ENCODE results near the gene RAB44. TPM values are rescaled to one million over a fixed set of nuclear protein-coding genes. Genes with fewer than 3 reads are reported as not detected.
A peak's percentile ranks its signal among the peaks of the same experiment; 100 is the strongest.

The RAB44 gene
- total and polyA plus RNA-seq, 2 donors (not counting 1 experiment from before 2014, with no cell fraction given): 0.15 to 0.16 TPM

DNA sequence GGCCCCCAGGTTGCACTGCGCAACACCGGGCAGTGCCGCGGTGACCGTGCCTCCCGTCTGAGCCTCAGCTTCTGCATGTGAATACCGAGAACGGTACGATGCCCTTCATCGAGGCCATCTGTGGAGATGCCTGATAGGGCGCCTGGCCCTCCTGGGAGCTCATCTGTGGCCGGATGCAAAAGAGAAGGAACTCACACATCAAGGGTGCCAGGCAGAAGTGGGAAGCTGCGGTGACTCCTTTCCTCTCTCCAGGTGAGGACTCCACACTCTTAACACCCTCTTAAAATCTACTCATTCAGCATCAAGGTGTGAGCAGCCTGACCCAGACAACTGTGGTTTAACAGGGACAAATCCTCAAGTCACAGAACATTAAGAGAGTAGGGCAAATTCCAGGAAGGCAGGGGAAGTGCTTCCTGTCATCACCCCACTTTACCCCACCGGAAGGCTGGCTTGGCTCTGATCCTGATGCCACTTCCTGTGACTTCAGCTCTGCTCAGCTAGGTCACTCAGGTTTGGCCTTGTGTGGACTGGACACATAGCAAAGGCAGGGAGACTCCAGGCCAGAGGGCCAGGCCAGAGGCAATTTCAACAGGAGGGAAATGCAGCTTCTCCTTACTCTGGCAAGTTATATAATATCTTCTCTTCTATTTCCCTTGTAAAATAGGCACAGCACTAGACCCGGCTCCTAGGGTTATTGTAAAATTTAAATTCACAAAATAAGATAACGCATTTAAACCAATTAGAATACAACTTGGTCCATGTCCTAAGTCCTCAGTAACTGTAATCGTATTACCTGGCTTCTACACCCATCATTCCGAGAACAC, 72.3 kb downstream of the RAB44 start:
- H3K9me3 Mint-ChIP-seq (ENCODE audit: insufficient read depth): no peaks in the 10 kb centered on the region
- Histone ChIP-seq H3K79me2 (ENCODE audit: control insufficient read depth, insufficient read depth, low read length) (no peaks in the 10 kb centered on the region), H4K20me1 (ENCODE audit: control insufficient read depth, insufficient read depth, low read length, poor library complexity, severe bottlenecking) (no peaks in the 10 kb centered on the region), H3K4me3 (ENCODE audit: control extremely low read depth in 1 of 5, extremely low read depth in 1 of 5, insufficient read depth in 1 of 5, low read depth in 2 of 5, low read length in 4 of 5) (no peak overlapping the region), H3K4me1 (ENCODE audit: control insufficient read depth in 2 of 2, insufficient read depth in 2 of 2, low read length in 2 of 2) (peaks cover 45 to 52% of the 10 kb centered on the region in 2 donors), H3K27me3 (replicated peaks in 1 of 4; ENCODE audit: control extremely low read depth in 1 of 4, control insufficient read depth in 3 of 4, insufficient read depth in 4 of 4, low read length in 3 of 4) (peaks cover 0 to 3% (median 0%) of the 10 kb centered on the region in 4 experiments), H3K36me3 (replicated peaks in 1 of 2; ENCODE audit: control extremely low read depth in 1 of 2, control insufficient read depth in 1 of 2, extremely low read depth in 1 of 2, insufficient read depth in 2 of 2, low read length in 1 of 2) (no peaks in the 10 kb centered on the region), H2AFZ (ENCODE audit: insufficient read depth, low read depth, low read length, poor library complexity, severe bottlenecking) (peak overlapping the region; percentile 46), H3K4me2 (replicated peaks; ENCODE audit: low read depth, low read length, poor library complexity, severe bottlenecking) (peak overlapping the region; percentile 45), H3K27ac (ENCODE audit: low read length in 2 of 2) (no peak overlapping the region), H3K9ac (ENCODE audit: low read length) (no peak overlapping the region), H3K9me3 (ENCODE audit: control extremely low read depth in 1 of 3, control insufficient read depth in 2 of 3, insufficient read depth in 1 of 3, low read length in 2 of 3) (no peaks in the 10 kb centered on the region)
- H3K27ac Mint-ChIP-seq: peak overlapping the region; percentile 59
- DNase-seq: peak; percentile 51
- peaks cover 10% of the 10 kb centered on the region for H3K27me3 Mint-ChIP-seq
- ChIA-PET CTCF (interaction anchor here (0.8 to 8.1 kb wide), 12 partner anchors 11 to 445 kb away, joined by 3 to 123 read pairs (median 6); no protein-coding TSS in a partner anchor), POLR2A (no interaction called here)
- TF ChIP-seq EZH2 (IDR thresholded peaks at IDR 0.05; ENCODE audit: borderline replicate concordance, insufficient read depth, low read depth, low read length, poor library complexity, severe bottlenecking): no peak
- TF ChIP-seq, protein P1, sequence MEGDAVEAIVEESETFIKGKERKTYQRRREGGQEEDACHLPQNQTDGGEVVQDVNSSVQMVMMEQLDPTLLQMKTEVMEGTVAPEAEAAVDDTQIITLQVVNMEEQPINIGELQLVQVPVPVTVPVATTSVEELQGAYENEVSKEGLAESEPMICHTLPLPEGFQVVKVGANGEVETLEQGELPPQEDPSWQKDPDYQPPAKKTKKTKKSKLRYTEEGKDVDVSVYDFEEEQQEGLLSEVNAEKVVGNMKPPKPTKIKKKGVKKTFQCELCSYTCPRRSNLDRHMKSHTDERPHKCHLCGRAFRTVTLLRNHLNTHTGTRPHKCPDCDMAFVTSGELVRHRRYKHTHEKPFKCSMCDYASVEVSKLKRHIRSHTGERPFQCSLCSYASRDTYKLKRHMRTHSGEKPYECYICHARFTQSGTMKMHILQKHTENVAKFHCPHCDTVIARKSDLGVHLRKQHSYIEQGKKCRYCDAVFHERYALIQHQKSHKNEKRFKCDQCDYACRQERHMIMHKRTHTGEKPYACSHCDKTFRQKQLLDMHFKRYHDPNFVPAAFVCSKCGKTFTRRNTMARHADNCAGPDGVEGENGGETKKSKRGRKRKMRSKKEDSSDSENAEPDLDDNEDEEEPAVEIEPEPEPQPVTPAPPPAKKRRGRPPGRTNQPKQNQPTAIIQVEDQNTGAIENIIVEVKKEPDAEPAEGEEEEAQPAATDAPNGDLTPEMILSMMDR (IDR thresholded peaks at IDR 0.05): no peak
- peaks cover 40% of the 10 kb centered on the region for H3K4me1 Mint-ChIP-seq
- no peak for ATAC-seq (ENCODE audit: low read depth)
- 23% methylated on average over 17 of the region's 18 CpGs for WGBS (ENCODE audit: insufficient coverage)
- H3K4me3 Mint-ChIP-seq: peak overlapping the region; percentile 39
- intact Hi-C loops (cut with micrococcal nuclease): no loop called here

DNA sequence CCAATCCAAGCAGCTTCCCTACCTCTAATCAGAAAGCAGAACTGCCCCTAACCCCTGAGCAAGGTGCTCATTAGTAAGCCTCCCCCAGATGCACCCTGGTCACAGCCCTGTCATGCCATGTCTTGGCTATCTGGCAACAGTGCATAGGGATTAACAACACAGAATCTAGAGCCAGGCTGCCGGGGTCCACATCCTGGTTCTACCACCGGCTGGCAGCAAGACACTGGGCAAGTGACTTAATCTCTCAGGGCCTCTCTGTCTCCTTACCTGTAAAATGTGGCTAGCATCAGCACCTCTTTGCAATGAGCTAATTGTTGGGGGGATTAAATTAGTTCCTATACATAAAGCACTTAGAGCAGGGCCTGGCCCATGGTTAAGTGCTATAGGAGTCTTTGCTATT, 73.5 kb downstream of the RAB44 start:
- Mint-ChIP-seq H3K4me1 (peaks cover 30% of the 10 kb centered on the region), H3K4me3 (no peak overlapping the region), H3K27me3 (peaks cover 15% of the 10 kb centered on the region), H3K27ac (no peak overlapping the region), H3K9me3 (ENCODE audit: insufficient read depth) (no peaks in the 10 kb centered on the region)
- no peak overlapping the region for H3K27ac ChIP-seq (ENCODE audit: low read length in 2 of 2)
- H3K4me2 ChIP-seq (replicated peaks; ENCODE audit: low read depth, low read length, poor library complexity, severe bottlenecking): no peak overlapping the region
- intact Hi-C loops (cut with micrococcal nuclease): no loop called here
- H3K27me3 ChIP-seq (replicated peaks in 1 of 4; ENCODE audit: control extremely low read depth in 1 of 4, control insufficient read depth in 3 of 4, insufficient read depth in 4 of 4, low read length in 3 of 4): peaks cover 0 to 3% (median under 1%) of the 10 kb centered on the region in 4 experiments
- H3K9me3 ChIP-seq (ENCODE audit: control extremely low read depth in 1 of 3, control insufficient read depth in 2 of 3, insufficient read depth in 1 of 3, low read length in 2 of 3): no peaks in the 10 kb centered on the region
- peaks cover 36 to 39% of the 10 kb centered on the region in 2 donors for H3K4me1 ChIP-seq (ENCODE audit: control insufficient read depth in 2 of 2, insufficient read depth in 2 of 2, low read length in 2 of 2)
- no peaks in the 10 kb centered on the region for H4K20me1 ChIP-seq (ENCODE audit: control insufficient read depth, insufficient read depth, low read length, poor library complexity, severe bottlenecking)
- 100% methylated on average over 1 of the region's 2 CpGs for WGBS (ENCODE audit: insufficient coverage)
- no peak for DNase-seq
- ATAC-seq (ENCODE audit: low read depth): no peak
- no peaks in the 10 kb centered on the region for H3K36me3 ChIP-seq (replicated peaks in 1 of 2; ENCODE audit: control extremely low read depth in 1 of 2, control insufficient read depth in 1 of 2, extremely low read depth in 1 of 2, insufficient read depth in 2 of 2, low read length in 1 of 2)
- ChIA-PET CTCF (interaction anchor here (2.3 to 8.1 kb wide), 3 partner anchors 11 to 439 kb away, joined by 7 to 123 read pairs (median 12); no protein-coding TSS in a partner anchor), POLR2A (no interaction called here)
- H3K9ac ChIP-seq (ENCODE audit: low read length): no peak overlapping the region
- no peak overlapping the region for H2AFZ ChIP-seq (ENCODE audit: insufficient read depth, low read depth, low read length, poor library complexity, severe bottlenecking)
- H3K4me3 ChIP-seq (ENCODE audit: control extremely low read depth in 1 of 5, extremely low read depth in 1 of 5, insufficient read depth in 1 of 5, low read depth in 2 of 5, low read length in 4 of 5): no peak overlapping the region
- TF ChIP-seq, protein P1 (IDR thresholded peaks at IDR 0.05): no peak
- TF ChIP-seq EZH2 (IDR thresholded peaks at IDR 0.05; ENCODE audit: borderline replicate concordance, insufficient read depth, low read depth, low read length, poor library complexity, severe bottlenecking): no peak
- no peaks in the 10 kb centered on the region for H3K79me2 ChIP-seq (ENCODE audit: control insufficient read depth, insufficient read depth, low read length)
